Progenitor cell of endocrine pancreas (in vitro differentiated cells): ENCODE measurements around the gene STT3B. TPM values are rescaled to one million over a fixed set of nuclear protein-coding genes. Genes with fewer than 3 reads are reported as not detected.

Source experiments
- DNase-seq: peaks from one replicate; pipeline ENCODE4 v3.0.0; 2021; ENCODE audit warnings: low spot score; ENCODE audit not compliant: unreplicated experiment
- H3K27ac Mint-ChIP-seq: 2 replicates; pipeline ENCODE4 v1.8.0; 2021; ENCODE audit warnings: mild to moderate bottlenecking, moderate library complexity, mixed read lengths
- H3K27me3 Mint-ChIP-seq: 2 replicates; pipeline ENCODE4 v1.8.0; 2021; ENCODE audit warnings: mixed read lengths
- H3K36me3 Mint-ChIP-seq: 2 replicates; pipeline ENCODE4 v1.8.0; 2022; ENCODE audit warnings: mixed read lengths; ENCODE audit not compliant: insufficient read depth
- H3K4me1 Mint-ChIP-seq: 2 replicates; pipeline ENCODE4 v1.8.0; 2021; ENCODE audit warnings: low read depth, mixed read lengths
- H3K4me3 Mint-ChIP-seq: 2 replicates; pipeline ENCODE4 v1.8.0; 2021; ENCODE audit warnings: low read depth, mild to moderate bottlenecking, moderate library complexity, mixed read lengths
- H3K9me3 Mint-ChIP-seq: 2 replicates; pipeline ENCODE4 v1.8.0; 2021; ENCODE audit warnings: low read depth, mixed read lengths
- total RNA-seq: library from RNA; stranded (reverse); gene quantifications from 2 replicates; pipeline ENCODE4 v1.2.1, GENCODE V29; 2021
- TF ChIP-seq, protein P1 (sequence below): fragments of 200-600 bp; sonication (generic); IDR thresholded peaks from one replicate; pipeline ENCODE4 v1.5.0; 2021; ENCODE audit warnings: antibody characterized with exemption, mild to moderate bottlenecking; ENCODE audit not compliant: unreplicated experiment

Gene STT3B
- total RNA-seq, 1 donor from 2014 or later: 154 TPM

DNA sequence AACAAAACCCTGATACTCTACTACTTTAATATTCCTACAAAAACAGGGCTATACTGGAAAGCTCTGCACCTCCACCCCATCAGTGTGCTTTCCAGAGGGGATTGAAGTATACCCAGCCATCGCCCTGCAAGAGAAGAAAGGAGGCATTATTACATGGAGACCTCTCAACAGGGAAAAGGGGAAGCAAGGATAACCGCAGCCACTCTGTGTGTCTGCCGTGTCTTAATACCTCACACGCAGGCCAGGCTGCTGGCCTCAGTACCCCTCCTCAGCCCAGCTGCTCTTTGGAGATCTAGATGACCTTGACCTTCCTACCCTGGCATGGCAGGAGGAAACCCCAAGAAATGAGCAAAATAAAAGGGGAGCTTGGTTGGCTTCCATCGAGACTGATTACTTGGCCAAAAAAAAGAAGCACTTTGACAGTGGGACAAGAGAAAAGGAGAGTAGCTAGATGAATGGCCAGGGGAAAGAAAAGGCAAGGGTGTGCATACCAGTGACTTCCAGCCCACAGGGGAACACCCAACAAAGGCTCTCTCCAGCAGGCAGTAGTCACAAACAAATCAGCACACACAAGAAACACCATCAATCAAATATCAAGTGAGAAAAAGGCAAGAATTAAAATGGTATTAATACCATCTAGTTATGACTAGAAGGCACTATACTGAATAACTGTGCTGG is 129.4 kb downstream of the STT3B start:
- peaks cover 20% of the 10 kb centered on the region for H3K9me3 Mint-ChIP-seq
- no peaks in the 10 kb centered on the region for H3K27me3 Mint-ChIP-seq
- no peak overlapping the region for H3K4me3 Mint-ChIP-seq
- peaks cover 3% of the 10 kb centered on the region for H3K4me1 Mint-ChIP-seq
- no peak overlapping the region for H3K27ac Mint-ChIP-seq
- TF ChIP-seq, protein P1, sequence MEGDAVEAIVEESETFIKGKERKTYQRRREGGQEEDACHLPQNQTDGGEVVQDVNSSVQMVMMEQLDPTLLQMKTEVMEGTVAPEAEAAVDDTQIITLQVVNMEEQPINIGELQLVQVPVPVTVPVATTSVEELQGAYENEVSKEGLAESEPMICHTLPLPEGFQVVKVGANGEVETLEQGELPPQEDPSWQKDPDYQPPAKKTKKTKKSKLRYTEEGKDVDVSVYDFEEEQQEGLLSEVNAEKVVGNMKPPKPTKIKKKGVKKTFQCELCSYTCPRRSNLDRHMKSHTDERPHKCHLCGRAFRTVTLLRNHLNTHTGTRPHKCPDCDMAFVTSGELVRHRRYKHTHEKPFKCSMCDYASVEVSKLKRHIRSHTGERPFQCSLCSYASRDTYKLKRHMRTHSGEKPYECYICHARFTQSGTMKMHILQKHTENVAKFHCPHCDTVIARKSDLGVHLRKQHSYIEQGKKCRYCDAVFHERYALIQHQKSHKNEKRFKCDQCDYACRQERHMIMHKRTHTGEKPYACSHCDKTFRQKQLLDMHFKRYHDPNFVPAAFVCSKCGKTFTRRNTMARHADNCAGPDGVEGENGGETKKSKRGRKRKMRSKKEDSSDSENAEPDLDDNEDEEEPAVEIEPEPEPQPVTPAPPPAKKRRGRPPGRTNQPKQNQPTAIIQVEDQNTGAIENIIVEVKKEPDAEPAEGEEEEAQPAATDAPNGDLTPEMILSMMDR: no peak
- no peak for DNase-seq
- H3K36me3 Mint-ChIP-seq: peaks cover 27% of the 10 kb centered on the region

DNA sequence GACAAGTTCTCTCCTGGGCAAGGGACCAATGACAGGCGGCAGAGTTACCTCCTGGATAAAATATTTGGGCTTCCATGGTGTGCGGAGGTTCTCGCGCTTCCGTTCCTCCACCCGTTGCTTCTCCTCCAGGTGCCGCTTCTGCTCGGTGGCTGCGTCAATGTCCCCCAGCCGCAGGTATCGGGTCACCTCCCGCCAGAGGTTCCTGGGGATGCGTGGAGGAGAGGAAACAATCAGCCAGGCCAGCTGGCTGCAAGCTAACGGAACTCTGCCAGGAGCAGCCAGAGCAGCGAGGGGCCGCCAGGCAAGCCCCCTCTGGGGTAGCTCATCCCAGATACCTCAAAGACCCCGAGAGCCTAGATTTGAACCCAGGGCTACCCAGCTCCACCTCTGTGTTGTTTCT is 131.3 kb downstream of the STT3B start:
- Mint-ChIP-seq H3K4me1 (peaks cover 3% of the 10 kb centered on the region), H3K4me3 (no peak overlapping the region), H3K27me3 (no peaks in the 10 kb centered on the region), H3K9me3 (peaks cover 3% of the 10 kb centered on the region), H3K27ac (no peak overlapping the region), H3K36me3 (peaks cover 13% of the 10 kb centered on the region)
- no peak for DNase-seq
- TF ChIP-seq, protein P1: no peak

DNA sequence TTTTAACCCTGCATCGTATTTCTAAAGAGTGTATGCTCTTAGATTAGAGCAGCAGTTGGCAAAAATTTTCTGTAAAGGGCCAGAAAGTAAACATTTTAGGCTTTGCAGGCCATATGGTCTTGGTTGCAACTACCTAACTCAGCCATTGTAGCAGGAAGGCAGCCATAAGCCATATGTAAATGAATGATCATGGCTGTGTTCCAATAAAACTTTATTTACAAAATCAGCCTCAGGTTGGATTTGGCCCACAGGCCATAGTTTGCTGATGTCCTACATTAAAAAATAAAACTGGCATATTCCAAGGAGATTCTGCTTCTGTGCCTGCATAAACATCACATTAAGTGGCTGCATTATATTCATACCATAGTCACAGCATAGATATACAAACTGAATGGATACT is 134.9 kb downstream of the STT3B start:
- DNase-seq: no peak
- no peak overlapping the region for H3K4me3 Mint-ChIP-seq
- H3K36me3 Mint-ChIP-seq: peaks cover 7% of the 10 kb centered on the region
- TF ChIP-seq, protein P1: no peak
- no peak overlapping the region for H3K27ac Mint-ChIP-seq
- H3K4me1 Mint-ChIP-seq: peaks cover 2% of the 10 kb centered on the region
- no peaks in the 10 kb centered on the region for H3K27me3 Mint-ChIP-seq
- no peaks in the 10 kb centered on the region for H3K9me3 Mint-ChIP-seq

DNA sequence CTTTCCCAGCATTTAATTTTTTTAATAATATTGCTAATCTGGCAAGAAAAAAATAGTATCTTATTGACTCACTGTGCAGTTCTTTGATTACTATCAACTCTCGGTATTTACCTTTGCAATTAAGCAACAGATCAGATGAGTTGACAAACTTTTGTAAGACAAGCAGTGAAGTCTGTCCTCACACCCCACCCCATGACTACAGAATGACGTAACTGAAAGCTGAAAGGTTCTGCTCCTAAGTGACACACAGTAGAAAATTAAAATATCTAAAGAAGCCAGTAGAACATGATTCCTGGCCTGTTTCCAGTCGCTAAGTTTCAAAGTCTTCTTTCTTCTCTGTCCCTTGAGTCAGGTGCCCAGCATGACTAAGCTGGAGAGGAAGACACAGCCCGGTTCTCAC is 135.5 kb downstream of the STT3B start:
- no peak for DNase-seq
- Mint-ChIP-seq H3K9me3 (no peaks in the 10 kb centered on the region), H3K27me3 (no peaks in the 10 kb centered on the region), H3K4me1 (peaks cover 2% of the 10 kb centered on the region), H3K36me3 (peaks cover 7% of the 10 kb centered on the region), H3K4me3 (no peak overlapping the region), H3K27ac (no peak overlapping the region)
- TF ChIP-seq, protein P1: no peak

DNA sequence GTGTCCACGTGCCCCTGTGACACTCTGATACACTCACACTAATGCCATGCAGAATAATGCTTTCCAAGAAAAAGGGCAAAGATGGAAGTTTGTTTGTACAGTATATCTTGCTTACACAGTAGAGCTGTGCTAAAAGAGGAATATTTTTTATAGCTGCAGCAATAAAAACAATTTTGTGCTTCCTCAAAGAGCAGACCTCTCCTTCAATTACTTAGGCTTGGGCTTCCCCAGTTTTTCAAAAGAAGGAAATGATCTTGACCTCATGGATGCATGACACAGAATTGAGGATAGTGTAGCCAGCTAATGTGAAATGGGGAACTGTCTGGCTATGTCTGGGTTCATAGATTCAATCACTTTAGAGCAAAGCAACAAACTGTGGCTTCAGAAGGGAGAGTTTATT is 137.4 kb downstream of the STT3B start:
- H3K9me3 Mint-ChIP-seq: no peaks in the 10 kb centered on the region
- no peak overlapping the region for H3K27ac Mint-ChIP-seq
- H3K36me3 Mint-ChIP-seq: peaks cover 9% of the 10 kb centered on the region
- no peak overlapping the region for H3K4me3 Mint-ChIP-seq
- H3K4me1 Mint-ChIP-seq: peaks cover 2% of the 10 kb centered on the region
- TF ChIP-seq, protein P1: no peak
- no peaks in the 10 kb centered on the region for H3K27me3 Mint-ChIP-seq
- DNase-seq: no peak
